Activated CD4-positive, alpha-beta T cell treated with anti-CD3 and anti-CD28 coated beads, Interleukin-2, amount 50 U/mL, for 4 hours (primary cell): ENCODE results near the gene FSIP1.
A peak's percentile ranks its signal among the peaks of the same experiment; 100 is the strongest.

Experiments used
- DNase-seq, 2 experiments: peaks; one replicate each; pipeline ENCODE4 v3.0.0-alpha.2; 2020

The FSIP1 gene

GRCh38 chr15:39714251-39714650 is 68.4 kb downstream of the FSIP1 start:
- DNase-seq: no peak

GRCh38 chr15:39713846-39714245 is 68.8 kb downstream of the FSIP1 start:
- DNase-seq: no peak

DNA sequence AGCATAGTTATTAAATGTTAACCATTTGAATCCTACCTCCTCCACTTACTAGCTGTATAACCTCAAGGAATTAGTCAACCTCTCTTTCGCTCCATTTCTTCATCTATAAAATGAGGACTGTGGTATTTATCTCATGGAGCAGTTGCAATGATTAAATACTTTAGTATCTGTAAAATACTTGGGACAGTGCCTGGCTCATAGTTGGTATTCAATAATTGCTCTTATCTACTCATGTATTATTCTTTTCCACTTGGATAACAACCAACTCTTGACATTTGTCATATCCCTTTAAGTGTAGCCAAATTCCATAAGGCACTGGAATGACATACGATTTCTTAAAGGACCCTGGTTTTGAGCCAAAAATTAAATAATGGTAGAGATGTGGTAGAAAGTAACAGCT is 72.0 kb downstream of the FSIP1 start:
- no peak for DNase-seq

DNA sequence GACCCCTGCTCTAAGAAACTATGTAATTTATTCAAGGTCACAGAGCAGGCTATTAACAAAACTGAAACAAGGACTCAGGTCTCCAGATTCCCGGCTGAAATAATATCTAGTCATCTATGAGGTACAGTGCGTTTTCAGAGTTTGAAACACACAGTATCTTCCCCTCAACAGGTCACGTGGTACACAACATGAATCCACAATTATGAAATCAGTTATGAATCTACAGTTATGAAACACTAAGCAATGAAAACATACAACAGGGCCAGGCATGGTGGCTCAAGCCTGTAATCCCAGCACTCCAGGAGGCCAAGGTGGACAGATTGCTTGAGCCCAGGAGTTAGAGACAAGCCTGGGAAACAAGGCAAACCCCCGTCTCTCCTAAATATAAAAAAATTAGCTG is 72.7 kb downstream of the FSIP1 start:
- no peak for DNase-seq

DNA sequence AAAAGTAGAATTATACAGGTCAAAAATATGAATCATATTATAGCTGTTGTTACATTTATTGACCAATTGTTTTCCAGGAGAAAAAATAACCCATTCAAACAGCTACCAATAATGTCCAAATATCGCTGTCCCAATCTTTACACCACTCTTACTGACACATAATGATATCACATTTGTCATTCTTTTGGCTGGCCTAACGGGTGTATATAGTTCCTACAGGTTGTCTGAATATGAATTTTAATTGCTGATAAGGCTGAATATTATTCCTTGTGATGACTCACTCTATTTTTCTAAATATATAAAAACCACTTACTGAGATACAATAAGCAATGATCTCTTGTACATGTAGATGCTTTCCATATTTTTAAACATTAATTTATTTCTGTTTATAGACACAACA is 76.4 kb downstream of the FSIP1 start:
- DNase-seq: no peak

GRCh38 chr15:39704689-39705088 is 78.0 kb downstream of the FSIP1 start:
- DNase-seq: no peak

- DNase-seq: no peak
Observed at GRCh38 chr15:39704235-39704634, 78.4 kb downstream of the FSIP1 start.

DNA sequence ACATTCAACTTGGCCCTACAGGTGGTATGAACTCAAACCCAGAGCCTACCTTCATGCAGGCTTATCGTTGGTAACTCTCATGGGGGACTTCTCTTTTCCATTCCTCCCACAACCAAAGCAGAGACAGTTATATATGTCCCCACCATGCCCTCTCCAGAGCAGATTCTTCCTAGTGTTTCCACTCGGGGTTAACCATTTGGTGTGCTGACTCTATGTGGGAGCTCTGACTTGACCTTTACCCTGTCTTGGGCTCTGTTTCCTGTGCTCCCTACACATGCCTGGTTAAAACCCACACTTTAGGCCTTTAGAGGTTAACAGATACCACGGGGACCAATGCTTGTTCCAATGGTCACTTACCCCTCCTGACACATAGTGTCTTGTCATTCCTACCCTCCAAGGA is 80.7 kb downstream of the FSIP1 start:
- DNase-seq: no peak

- DNase-seq: no peak
Observed at GRCh38 chr15:39700375-39700700, 82.3 kb downstream of the FSIP1 start.

- DNase-seq: no peak
Observed at GRCh38 chr15:39699516-39700374, 82.9 kb downstream of the FSIP1 start.

DNA sequence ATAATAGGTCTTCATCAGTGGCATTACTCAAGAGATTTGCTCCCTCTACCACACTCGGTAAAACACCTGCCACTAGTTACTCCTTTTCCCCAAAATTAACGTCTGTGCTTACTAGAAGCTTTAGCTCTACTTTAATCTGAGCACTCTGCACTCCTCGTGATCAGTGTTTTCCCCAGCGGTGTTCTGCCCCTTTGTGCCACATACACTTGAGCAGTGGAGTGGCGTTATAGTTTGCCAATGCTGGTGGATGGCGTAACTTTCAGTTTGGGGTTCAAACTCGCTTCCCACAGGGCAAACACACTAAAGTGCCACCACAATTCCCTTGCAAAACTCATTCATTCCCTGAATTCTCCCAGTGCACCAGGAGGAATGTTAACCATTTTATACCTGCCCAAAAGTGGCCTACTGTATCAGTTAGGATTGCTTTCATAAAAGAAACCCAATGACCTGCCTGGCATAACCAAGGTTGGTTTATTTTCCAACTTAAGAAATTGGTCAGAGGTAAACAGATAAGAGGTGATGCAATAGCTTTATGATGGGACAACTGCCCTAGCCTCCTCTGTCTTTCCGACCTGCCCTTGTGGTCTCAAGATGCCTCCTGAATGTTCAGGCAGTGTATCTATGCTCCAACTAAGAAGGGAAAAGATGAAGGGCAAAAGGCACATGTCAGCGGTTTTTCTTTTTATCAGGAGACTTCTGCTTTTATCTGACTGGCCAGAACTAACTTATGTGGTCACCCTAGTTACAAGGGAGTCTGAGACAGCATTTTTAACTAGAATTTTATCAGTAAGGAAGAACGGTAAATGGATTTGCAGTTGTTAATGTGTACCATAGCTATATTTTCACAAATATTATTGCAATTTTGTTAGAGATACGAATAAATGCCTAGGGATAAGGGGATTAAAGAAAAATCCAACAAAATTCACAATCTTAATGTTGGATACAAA is 83.9 kb downstream of the FSIP1 start:
- DNase-seq: no peak

DNA sequence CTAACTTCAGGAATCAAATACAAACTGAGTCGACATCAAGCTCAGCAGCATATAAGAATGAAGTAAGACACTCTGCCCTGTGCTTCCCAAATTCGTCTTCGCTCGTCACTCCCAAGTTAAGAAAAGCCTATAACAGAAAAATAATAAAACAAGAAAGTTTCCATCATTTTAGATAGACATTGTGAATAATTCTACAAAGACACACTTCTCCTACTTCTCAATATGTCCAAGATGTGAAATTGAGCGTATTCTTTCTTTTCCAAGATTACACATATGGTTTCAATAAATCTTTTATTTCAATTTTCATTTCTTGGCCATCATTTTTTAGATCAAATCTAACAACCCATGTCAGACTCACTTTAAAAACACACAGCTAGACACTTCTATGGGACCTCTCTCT is 85.1 kb downstream of the FSIP1 start:
- DNase-seq: no peak

DNA sequence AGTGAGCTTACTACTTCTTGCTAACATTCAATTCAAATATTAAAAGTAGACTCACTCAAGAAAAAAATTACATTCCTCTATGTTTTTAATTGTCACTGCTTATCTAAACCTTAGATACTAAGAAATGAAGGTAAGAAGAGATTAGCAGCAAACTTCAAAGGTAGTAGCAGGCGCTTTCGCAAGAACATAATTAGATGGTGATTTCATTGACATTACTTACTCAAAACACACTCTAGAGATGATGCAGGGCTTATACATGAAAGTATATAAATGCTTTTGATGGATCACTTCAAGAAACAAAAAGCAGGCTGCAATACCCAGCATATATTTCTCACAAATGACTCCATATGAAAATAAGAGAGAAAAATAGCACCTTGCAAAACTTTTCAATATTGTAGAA is 86.8 kb downstream of the FSIP1 start:
- no peak for DNase-seq

- no peak for DNase-seq
Observed at GRCh38 chr15:39692356-39693327, 90.0 kb downstream of the FSIP1 start.

- DNase-seq: no peak
Observed at GRCh38 chr15:39690881-39691634, 91.6 kb downstream of the FSIP1 start.

DNA sequence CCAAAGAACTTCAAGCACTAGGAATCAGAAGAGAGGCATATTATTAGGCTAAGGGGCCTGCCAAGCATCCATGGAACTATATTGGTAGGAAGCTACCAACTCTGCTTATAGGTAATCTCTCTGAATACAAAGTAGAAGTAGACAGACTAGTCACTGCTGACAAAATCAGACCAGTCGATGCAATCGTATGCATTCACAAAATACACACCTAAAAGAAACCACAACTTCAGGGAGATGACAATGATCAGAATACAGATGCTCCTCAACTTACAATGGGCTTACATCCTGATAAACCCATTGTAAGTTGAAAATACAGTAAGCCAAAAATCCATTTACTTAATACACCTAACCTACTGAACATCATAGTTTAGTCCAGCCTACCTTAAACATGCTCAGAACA is 94.7 kb downstream of the FSIP1 start:
- no peak for DNase-seq

GRCh38 chr15:39685999-39686613 is 96.5 kb downstream of the FSIP1 start:
- DNase-seq: peak; percentile 2 to 9

- DNase-seq: no peak
Observed at GRCh38 chr15:39685367-39685766, 97.3 kb downstream of the FSIP1 start.

DNA sequence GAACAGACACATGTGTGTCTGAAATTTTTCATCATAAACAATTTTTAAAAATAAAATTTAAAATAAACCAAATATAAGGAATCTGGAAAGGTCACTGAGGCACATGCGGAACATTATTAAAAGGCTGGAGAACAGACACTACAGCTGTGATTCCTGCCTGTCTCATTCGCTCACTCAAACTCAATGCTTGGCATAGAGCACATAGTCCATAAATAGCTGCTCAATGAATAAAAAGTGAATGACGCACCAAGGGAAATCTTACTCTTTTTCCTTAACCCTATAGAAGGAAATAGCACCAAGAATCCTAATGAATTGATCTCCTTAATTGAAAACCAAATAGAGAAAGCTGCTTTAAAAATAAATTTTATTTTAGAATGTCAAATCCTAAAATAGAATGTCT is 98.4 kb downstream of the FSIP1 start:
- DNase-seq: no peak

DNA sequence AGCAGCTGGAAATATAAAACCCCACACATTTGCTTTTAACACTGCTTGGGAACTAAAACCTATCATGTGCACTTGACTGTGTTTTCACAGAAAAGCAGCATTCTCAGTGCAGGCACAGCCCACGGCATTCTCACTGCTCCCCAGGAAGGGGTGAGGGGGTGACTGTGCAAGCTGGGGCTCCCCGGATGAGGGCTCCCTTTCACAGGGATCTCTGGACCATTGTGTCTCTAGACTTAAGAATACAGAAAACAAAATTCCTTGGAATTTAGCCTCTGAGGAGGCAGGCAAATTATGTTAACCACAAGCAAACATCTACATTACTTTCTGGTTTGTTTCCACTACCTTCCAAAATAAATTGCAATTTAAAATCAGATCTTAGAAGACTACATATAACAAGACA is 100.3 kb downstream of the FSIP1 start:
- DNase-seq: no peak

- no peak for DNase-seq
Observed at GRCh38 chr15:39680868-39681267, 101.8 kb downstream of the FSIP1 start.

GRCh38 chr15:39672666-39673065 is 110.0 kb downstream of the FSIP1 start:
- no peak for DNase-seq
